SK-N-MC (cell line): Measurements from ENCODE around the gene CWC15.

Experiments used
- DNase-seq: peaks from one replicate; pipeline ENCODE4 v3.0.0-alpha.2; 2011; ENCODE audit warnings: low read depth, low spot score
- H3K27ac ChIP-seq: fragments of 200-600 bp; sonication (generic); 2 replicates; pipeline ENCODE4 v1.5.1; 2016; ENCODE audit warnings: mixed run types
- H3K36me3 ChIP-seq: fragments of 200-600 bp; sonication (generic); 2 replicates; pipeline ENCODE4 v1.6.1; 2017; ENCODE audit warnings: antibody characterized with exemption, low read length, mixed read lengths; ENCODE audit not compliant: insufficient read depth
- H3K4me3 ChIP-seq: fragments of 200-600 bp; sonication (generic); 2 replicates; pipeline ENCODE4 v1.5.1; 2016
- H3K9ac ChIP-seq: fragments of 200-600 bp; sonication (generic); 2 replicates; pipeline ENCODE4 v1.8.0; 2017; ENCODE audit warnings: mixed run types, mixed read lengths; ENCODE audit not compliant: insufficient read length
- H3K9me3 ChIP-seq: fragments of 200-600 bp; sonication (generic); 2 replicates; pipeline ENCODE4 v1.6.1; 2017; ENCODE audit warnings: low read depth, mild to moderate bottlenecking, antibody characterized with exemption, low read length, moderate library complexity, mixed read lengths
- EZH2 ChIP-seq: fragments of 200-600 bp; sonication (generic); IDR thresholded peaks from one replicate; pipeline ENCODE4 v1.6.1; 2017; ENCODE audit warnings: antibody characterized with exemption
- FOXP2 ChIP-seq: optimal IDR thresholded peaks from 2 replicates; pipeline ENCODE3; 2011; ENCODE audit warnings: mild to moderate bottlenecking, moderate library complexity; ENCODE audit not compliant: insufficient read depth; ENCODE audit errors: extremely low read length, control extremely low read depth
- POLR2AphosphoS5 ChIP-seq: IDR thresholded peaks from 2 replicates; pipeline ENCODE4 v1.6.1; 2012; ENCODE audit warnings: mild to moderate bottlenecking, low read depth, low read length, borderline replicate concordance

CWC15 gene

DNA sequence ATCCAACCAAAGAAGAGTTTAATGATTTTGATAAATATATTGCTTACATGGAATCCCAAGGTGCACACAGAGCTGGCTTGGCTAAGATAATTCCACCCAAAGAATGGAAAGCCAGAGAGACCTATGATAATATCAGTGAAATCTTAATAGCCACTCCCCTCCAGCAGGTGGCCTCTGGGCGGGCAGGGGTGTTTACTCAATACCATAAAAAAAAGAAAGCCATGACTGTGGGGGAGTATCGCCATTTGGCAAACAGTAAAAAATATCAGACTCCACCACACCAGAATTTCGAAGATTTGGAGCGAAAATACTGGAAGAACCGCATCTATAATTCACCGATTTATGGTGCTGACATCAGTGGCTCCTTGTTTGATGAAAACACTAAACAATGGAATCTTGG is 24.1 kb upstream of the CWC15 start:
- H3K9ac ChIP-seq = no peak overlapping the region
- no peak overlapping the region for H3K4me3 ChIP-seq
- no peak overlapping the region for H3K27ac ChIP-seq
- DNase-seq = no peak
- no peaks in the 10 kb centered on the region for H3K36me3 ChIP-seq
- TF ChIP-seq POLR2AphosphoS5 (no peak), EZH2 (no peak), FOXP2 (no peak)
- no peaks in the 10 kb centered on the region for H3K9me3 ChIP-seq

DNA sequence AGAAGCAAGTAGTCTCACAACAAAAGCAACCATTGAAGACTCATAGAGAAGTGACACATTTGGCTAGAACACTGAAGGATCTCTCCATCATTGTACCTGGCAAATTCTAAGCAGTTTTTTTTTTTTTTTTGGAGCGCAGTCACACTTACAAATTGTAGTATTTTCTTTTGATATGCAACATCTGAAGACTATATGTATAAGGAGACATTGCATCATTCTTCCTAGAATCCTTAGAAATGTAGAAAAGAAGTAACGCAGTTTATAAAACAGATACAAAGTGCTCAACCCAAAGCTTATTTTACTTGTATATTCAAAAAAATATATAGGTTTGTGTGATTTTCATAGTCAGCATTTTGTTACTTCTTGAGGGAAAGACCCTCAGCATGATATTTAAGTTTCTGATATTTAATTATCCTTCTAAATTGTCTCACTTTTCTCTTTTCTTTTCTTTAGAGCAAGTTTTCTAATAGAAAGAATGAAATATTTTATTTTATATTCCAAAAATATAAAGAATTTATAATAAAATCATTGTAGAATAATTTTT is 20.1 kb upstream of the CWC15 start:
- no peak overlapping the region for H3K9ac ChIP-seq
- H3K4me3 ChIP-seq = no peak overlapping the region
- no peaks in the 10 kb centered on the region for H3K36me3 ChIP-seq
- TF ChIP-seq POLR2AphosphoS5 (no peak), FOXP2 (no peak), EZH2 (no peak)
- H3K27ac ChIP-seq = no peak overlapping the region
- DNase-seq = no peak
- no peaks in the 10 kb centered on the region for H3K9me3 ChIP-seq

DNA sequence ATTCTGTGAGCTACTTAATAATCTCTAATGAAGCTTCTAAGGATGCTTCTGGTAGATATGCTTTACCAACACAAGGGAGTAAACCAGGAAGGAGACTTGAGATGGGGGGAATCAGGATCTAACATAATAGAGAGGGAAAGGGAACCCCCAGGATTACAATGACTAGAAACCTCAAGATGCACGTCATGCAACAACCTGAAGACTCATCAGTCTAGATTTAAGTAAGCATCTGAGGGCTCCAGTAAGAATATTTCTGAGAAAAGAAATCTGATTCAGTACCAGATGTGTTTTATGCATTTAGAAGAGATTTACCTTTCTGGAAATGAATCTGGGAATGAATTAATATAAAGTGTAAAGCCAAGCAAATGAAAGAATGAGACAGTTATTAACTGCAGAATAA is 15.4 kb upstream of the CWC15 start:
- DNase-seq = no peak
- TF ChIP-seq POLR2AphosphoS5 = no peak
- no peak for TF ChIP-seq FOXP2
- no peak for TF ChIP-seq EZH2
- no peak overlapping the region for H3K9ac ChIP-seq
- no peaks in the 10 kb centered on the region for H3K9me3 ChIP-seq
- no peak overlapping the region for H3K27ac ChIP-seq
- H3K4me3 ChIP-seq = no peak overlapping the region
- H3K36me3 ChIP-seq = no peaks in the 10 kb centered on the region

DNA sequence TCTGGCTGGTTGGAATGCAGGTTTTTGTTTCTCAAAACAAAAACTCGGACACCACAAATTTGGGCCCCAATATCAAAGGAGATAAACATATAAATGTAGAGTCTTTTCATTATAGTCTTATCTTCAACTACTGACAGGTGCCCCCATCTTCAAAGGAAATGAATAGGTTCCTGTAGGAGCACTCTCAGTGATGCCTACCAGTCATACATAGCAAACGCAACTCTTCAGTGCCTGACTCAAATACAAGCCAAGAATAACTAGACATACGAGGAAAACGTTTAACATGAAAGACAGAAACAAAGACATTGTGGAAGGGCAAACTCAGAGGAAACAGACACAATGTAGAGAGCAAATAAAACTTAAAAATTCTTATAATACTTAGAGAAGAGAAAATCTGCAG is 14.0 kb upstream of the CWC15 start:
- H3K4me3 ChIP-seq = no peak overlapping the region
- no peak overlapping the region for H3K27ac ChIP-seq
- no peak overlapping the region for H3K9ac ChIP-seq
- TF ChIP-seq FOXP2 = no peak
- no peak for TF ChIP-seq EZH2
- no peak for TF ChIP-seq POLR2AphosphoS5
- H3K36me3 ChIP-seq = no peaks in the 10 kb centered on the region
- H3K9me3 ChIP-seq = no peaks in the 10 kb centered on the region
- DNase-seq = no peak

DNA sequence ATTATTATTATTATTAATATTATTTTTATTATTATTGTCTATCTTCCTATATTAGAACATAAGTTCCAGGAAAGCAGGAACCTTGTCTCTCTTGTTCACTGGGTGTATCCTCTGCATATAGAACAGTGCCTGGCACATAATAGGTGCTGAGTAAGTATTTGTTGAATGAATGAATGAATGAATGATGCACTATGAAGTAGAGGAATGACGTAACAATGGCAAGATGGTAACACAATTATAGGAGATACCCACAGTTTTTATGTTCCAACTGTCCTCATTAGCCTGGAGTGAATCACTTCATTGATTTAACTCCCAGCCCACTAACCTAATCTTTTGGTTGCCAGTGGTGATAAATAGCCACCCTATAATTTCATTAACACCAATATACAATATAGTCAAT is 2.2 kb upstream of the CWC15 start:
- Histone ChIP-seq H3K36me3 (peaks cover 14% of the 10 kb centered on the region), H3K9me3 (no peaks in the 10 kb centered on the region), H3K27ac (no peak overlapping the region), H3K4me3 (no peak overlapping the region), H3K9ac (no peak overlapping the region)
- no peak for DNase-seq
- TF ChIP-seq FOXP2 (no peak), EZH2 (no peak), POLR2AphosphoS5 (no peak)

DNA sequence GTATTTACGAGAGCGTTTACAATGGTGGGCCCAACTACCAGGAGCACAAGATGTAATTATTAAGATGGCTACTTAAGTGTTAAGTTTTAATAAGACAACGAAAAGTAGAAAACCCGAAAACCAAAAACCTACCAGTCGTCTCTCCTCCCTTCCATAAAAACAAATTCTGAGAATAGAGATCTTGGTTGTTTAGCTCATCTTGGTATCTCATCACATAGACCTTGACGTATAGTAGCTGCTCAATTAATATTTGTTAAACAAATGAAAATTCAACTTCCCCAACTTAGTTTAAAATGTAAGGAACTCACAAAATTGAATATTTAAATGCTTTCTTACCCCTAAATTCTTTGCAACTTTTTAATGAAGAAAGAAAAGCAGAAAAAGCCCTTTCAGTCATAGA is 822 bp upstream of the CWC15 start:
- peak overlapping the region; percentile 93 for H3K9ac ChIP-seq
- peak overlapping the region; percentile 97 for H3K4me3 ChIP-seq
- TF ChIP-seq POLR2AphosphoS5 (no peak), EZH2 (no peak), FOXP2 (no peak)
- H3K36me3 ChIP-seq = peaks cover 29% of the 10 kb centered on the region
- no peaks in the 10 kb centered on the region for H3K9me3 ChIP-seq
- peak overlapping the region; percentile 82; the same call in 1 of the 2 replicates for H3K27ac ChIP-seq
- no peak for DNase-seq

DNA sequence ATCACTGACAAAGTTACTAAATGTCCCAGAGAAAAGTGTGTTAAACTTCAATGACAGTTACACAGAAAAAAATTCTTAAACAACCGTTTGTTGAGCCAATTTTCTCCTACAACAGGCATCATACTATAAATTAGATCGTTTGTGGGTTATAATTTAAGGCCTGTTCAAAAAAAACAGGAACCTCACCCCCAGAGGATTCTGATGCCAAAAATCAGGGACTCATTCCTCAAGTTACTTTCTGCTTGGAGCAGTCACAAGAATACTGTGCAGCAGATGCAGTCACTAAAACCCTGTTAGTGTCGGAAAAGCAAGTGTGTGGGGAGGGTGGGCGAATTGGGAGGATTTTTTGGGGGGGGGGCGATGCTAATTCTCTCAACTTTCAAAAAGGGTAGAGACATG is 657 bp downstream of the CWC15 start:
- H3K36me3 ChIP-seq = peaks cover 43% of the 10 kb centered on the region

DNA sequence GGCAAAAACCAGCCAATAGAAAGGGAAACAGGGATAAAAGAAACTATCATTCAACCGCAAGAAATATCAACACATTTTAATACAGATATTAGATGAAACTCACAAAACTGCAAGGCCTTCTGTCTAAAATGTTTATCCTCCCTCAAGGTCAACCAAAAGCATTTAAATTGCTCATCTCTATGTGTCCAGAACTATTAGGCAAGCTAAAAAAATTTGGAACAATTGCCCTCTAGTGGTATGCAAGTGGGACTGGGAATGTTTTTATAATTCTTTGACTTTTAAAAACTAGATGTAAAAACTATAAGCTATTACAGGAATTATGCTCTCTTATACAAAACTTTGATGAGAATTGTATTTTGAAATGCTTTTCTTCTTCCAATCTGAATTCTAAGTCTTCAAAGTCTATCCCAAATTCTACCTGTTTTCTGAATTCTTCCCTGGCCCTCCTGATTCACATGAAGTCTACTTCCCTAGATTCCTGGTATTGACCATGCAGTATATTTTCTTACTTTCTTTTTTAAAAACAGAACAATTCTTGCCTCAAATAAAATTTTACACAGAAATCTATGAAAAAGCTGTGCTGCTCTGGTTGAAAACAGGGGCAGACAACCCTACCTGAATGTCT is 4.9 kb downstream of the CWC15 start:
- no peaks in the 10 kb centered on the region for H3K9me3 ChIP-seq
- TF ChIP-seq FOXP2 (no peak), POLR2AphosphoS5 (no peak), EZH2 (no peak)
- no peak overlapping the region for H3K4me3 ChIP-seq
- H3K27ac ChIP-seq = no peak overlapping the region
- no peak for DNase-seq
- peaks cover 85% of the 10 kb centered on the region for H3K36me3 ChIP-seq
- H3K9ac ChIP-seq = no peak overlapping the region

More for the DNA sequence above, 657 bp downstream of the CWC15 start:
- Histone ChIP-seq H3K27ac (no peak overlapping the region), H3K4me3 (peak overlapping the region; percentile 97), H3K9ac (peak overlapping the region; percentile 93), H3K9me3 (no peaks in the 10 kb centered on the region)
- TF ChIP-seq FOXP2 (no peak), EZH2 (no peak), POLR2AphosphoS5 (no peak)
- DNase-seq = no peak

DNA sequence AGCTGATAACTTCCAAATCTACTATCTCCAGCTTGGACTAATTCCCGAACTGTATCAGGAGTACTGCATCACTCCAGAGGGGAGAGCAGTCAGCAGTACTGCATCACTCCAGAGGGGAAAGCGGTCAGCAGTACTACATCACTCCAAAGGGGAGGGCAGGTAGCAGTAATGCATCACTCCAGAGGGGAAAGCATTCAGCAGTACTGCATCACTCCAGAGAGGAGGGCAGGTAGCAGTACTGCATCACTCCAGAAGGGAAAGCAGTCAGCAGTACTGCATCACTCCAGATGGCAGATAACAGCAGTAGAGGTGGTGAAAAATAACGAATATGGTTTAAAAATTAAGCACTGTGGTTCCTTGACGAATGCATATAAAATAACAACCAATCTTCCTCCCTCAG is 8.4 kb downstream of the CWC15 start:
- Histone ChIP-seq H3K27ac (no peak overlapping the region), H3K4me3 (no peak overlapping the region), H3K36me3 (peaks cover 92% of the 10 kb centered on the region), H3K9me3 (no peaks in the 10 kb centered on the region), H3K9ac (no peak overlapping the region)
- TF ChIP-seq POLR2AphosphoS5 (no peak), EZH2 (no peak), FOXP2 (no peak)
- no peak for DNase-seq
